Measurements from ENCODE around the gene TBL1XR1. TPM values are rescaled to one million over a fixed set of nuclear protein-coding genes. Genes with fewer than 3 reads are reported as not detected.
"Not testable (repeated sequence)": the region's sequence is repeated elsewhere in the genome, so short reads cannot be mapped to it uniquely, and the experiment has no call there.

TBL1XR1 gene
- total RNA-seq, 1 donor from 2014 or later = 142 TPM

GRCh38 chr3:177034832-177035475 is 162.3 kb downstream of the TBL1XR1 start:
- DNase-seq (ENCODE audit: low read depth in 2 of 2) = no peak

GRCh38 chr3:177026505-177027277 is 170.6 kb downstream of the TBL1XR1 start:
- no peak for DNase-seq (ENCODE audit: low read depth in 2 of 2)

GRCh38 chr3:177015881-177016280 is 181.4 kb downstream of the TBL1XR1 start:
- no peak for DNase-seq (ENCODE audit: low read depth in 2 of 2)

- no peak for DNase-seq (ENCODE audit: low read depth in 2 of 2)
Observed at GRCh38 chr3:177013681-177014280, 183.5 kb downstream of the TBL1XR1 start.

- no peak for DNase-seq (ENCODE audit: low read depth in 2 of 2)
Observed at GRCh38 chr3:177005718-177006405, 191.4 kb downstream of the TBL1XR1 start.

GRCh38 chr3:177000159-177000558 is 197.1 kb downstream of the TBL1XR1 start:
- DNase-seq (ENCODE audit: low read depth in 2 of 2) = not testable (repeated sequence)

- no peak for DNase-seq (ENCODE audit: low read depth in 2 of 2)
Observed at GRCh38 chr3:176995946-176996345, 201.3 kb downstream of the TBL1XR1 start.

GRCh38 chr3:176994891-176995781 is 202.1 kb downstream of the TBL1XR1 start:
- no peak for DNase-seq (ENCODE audit: low read depth in 2 of 2)

GRCh38 chr3:176994393-176994792 is 202.9 kb downstream of the TBL1XR1 start:
- no peak for DNase-seq (ENCODE audit: low read depth in 2 of 2)

GRCh38 chr3:176992978-176993377 is 204.3 kb downstream of the TBL1XR1 start:
- DNase-seq (ENCODE audit: low read depth in 2 of 2) = no peak

GRCh38 chr3:176992565-176992964 is 204.7 kb downstream of the TBL1XR1 start:
- no peak for DNase-seq (ENCODE audit: low read depth in 2 of 2)

GRCh38 chr3:176988795-176989194 is 208.5 kb downstream of the TBL1XR1 start:
- no peak for DNase-seq (ENCODE audit: low read depth in 2 of 2)

GRCh38 chr3:176987901-176988650 is 209.2 kb downstream of the TBL1XR1 start:
- DNase-seq (ENCODE audit: low read depth in 2 of 2) = no peak

GRCh38 chr3:176978441-176978840 is 218.8 kb downstream of the TBL1XR1 start:
- peak in 1 of 2 donors; percentile 61 for DNase-seq (ENCODE audit: low read depth in 2 of 2)

GRCh38 chr3:176977331-176977730 is 220.0 kb downstream of the TBL1XR1 start:
- DNase-seq (ENCODE audit: low read depth in 2 of 2) = no peak

GRCh38 chr3:176976586-176976985 is 220.7 kb downstream of the TBL1XR1 start:
- DNase-seq (ENCODE audit: low read depth in 2 of 2) = no peak

GRCh38 chr3:176974279-176974678 is 223.0 kb downstream of the TBL1XR1 start:
- no peak for DNase-seq (ENCODE audit: low read depth in 2 of 2)

GRCh38 chr3:176971613-176972174 is 225.6 kb downstream of the TBL1XR1 start:
- no peak for DNase-seq (ENCODE audit: low read depth in 2 of 2)

GRCh38 chr3:176970770-176971169 is 226.5 kb downstream of the TBL1XR1 start:
- DNase-seq (ENCODE audit: low read depth in 2 of 2) = no peak

GRCh38 chr3:176969506-176969905 is 227.8 kb downstream of the TBL1XR1 start:
- no peak for DNase-seq (ENCODE audit: low read depth in 2 of 2)
